GM12878 (cell line): Measurements from ENCODE around the gene FCHSD2. TPM values are rescaled to one million over a fixed set of nuclear protein-coding genes. Genes with fewer than 3 reads are reported as not detected.

ENCODE experiments used
- ATAC-seq: fragments of 200-7000 bp; cut with Tn5 transposase; 3 replicates; pipeline ENCODE4 v1.9.1; 2020; ENCODE audit warnings: mild to moderate bottlenecking, moderate library complexity
- BruUV-seq: library from RNA; stranded (reverse); fragments of 400-500 nt; replicated peaks from 2 replicates; lab custom pipeline; 2021; lab: Mats Ljungman, UMichigan
- CTCF ChIA-PET: fragments of 300-600 bp; sonication (Branson Sonifier 250); formaldehyde crosslinking; extraction: SDS; loops from one replicate; lab custom pipeline; 2021; ENCODE audit warnings: inconsistent platforms; lab: Yijun Ruan, JAX
- POLR2A ChIA-PET: fragments of 350-600 bp; formaldehyde crosslinking; extraction: SDS; loops from one replicate; lab custom pipeline; 2021; ENCODE audit warnings: inconsistent platforms; lab: Charles Lee
- RAD21 ChIA-PET: fragments of 300-600 bp; sonication (Branson Sonifier 250); formaldehyde crosslinking; loops from one replicate; lab custom pipeline; 2023; ENCODE audit warnings: antibody characterized with exemption; ENCODE audit not compliant: unreplicated experiment; lab: Charles Lee
- SMC1A ChIA-PET: fragments of 300-600 bp; sonication (Branson Sonifier 250); formaldehyde crosslinking; loops from one replicate; lab custom pipeline; 2023; ENCODE audit not compliant: unreplicated experiment, uncharacterized antibody; lab: Charles Lee
- DNase-seq: peaks from one replicate; pipeline ENCODE4 v3.0.0-alpha.2; 2011; ENCODE audit warnings: low read depth, low spot score
- FAIRE-seq: peaks from 3 replicates; lab custom pipeline; 2011; peaks lifted over from hg19 to GRCh38; lab: Jason Lieb, UNC
- H2AFZ ChIP-seq: 2 replicates; pipeline ENCODE4 v1.6.0; 2011; ENCODE audit warnings: low read depth, low read length, control low read depth; ENCODE audit not compliant: control insufficient read depth
- H3K27ac ChIP-seq: 2 replicates; pipeline ENCODE4 v1.5.1; 2011; ENCODE audit warnings: control low read depth; ENCODE audit not compliant: control insufficient read depth, insufficient read depth
- H3K27me3 ChIP-seq, 2 experiments: replicated peaks in 1 of 2; 2 replicates each; pipeline versions ENCODE4 v1.6.0 to v1.6.1; 2011; ENCODE audit warnings: low read length in 1 of 2; ENCODE audit not compliant: control insufficient read depth in 2 of 2, insufficient read depth in 2 of 2
- H3K36me3 ChIP-seq, 2 experiments: 2 replicates each; pipeline ENCODE4 v1.5.1; 2011; ENCODE audit warnings: low read length in 1 of 2; ENCODE audit not compliant: control insufficient read depth in 2 of 2, insufficient read depth in 2 of 2
- H3K4me1 ChIP-seq: 2 replicates; pipeline ENCODE4 v1.6.1; 2011; ENCODE audit warnings: mild to moderate bottlenecking, low read length, moderate library complexity, mixed read lengths; ENCODE audit not compliant: control insufficient read depth, insufficient read depth
- H3K4me2 ChIP-seq: 2 replicates; pipeline ENCODE4 v1.6.0; 2011; ENCODE audit warnings: control low read depth; ENCODE audit not compliant: control insufficient read depth, insufficient read depth
- H3K4me3 ChIP-seq: fragments of 200-600 bp; sonication (generic); 2 replicates; pipeline ENCODE4 v1.5.1; 2016
- H3K79me2 ChIP-seq: 2 replicates; pipeline ENCODE4 v1.6.0; 2011; ENCODE audit warnings: low read length; ENCODE audit not compliant: control insufficient read depth, insufficient read depth
- H3K9ac ChIP-seq: 2 replicates; pipeline ENCODE4 v1.8.0; 2011; ENCODE audit warnings: low read length, control low read depth, mixed read lengths; ENCODE audit not compliant: control insufficient read depth, insufficient read depth
- H3K9me3 ChIP-seq: replicated peaks from 3 replicates; pipeline ENCODE4 v1.5.1; 2011; ENCODE audit warnings: mild to moderate bottlenecking, low read length; ENCODE audit not compliant: control insufficient read depth, insufficient read depth
- H4K20me1 ChIP-seq: 2 replicates; pipeline ENCODE4 v1.6.0; 2011; ENCODE audit not compliant: control insufficient read depth, insufficient read depth
- ASH2L ChIP-seq: fragments of 300-600, 200-600 bp; sonication (generic); IDR thresholded peaks from 2 replicates; pipeline ENCODE4 v1.6.1; 2017; ENCODE audit warnings: low read depth, mild to moderate bottlenecking, borderline replicate concordance
- ETV6 ChIP-seq, 2 experiments: fragments of 450-650 bp in 1 of 2; IDR thresholded peaks in 1 of 2; conservative IDR thresholded peaks in 1 of 2; 2 replicates each; pipeline ENCODE4 v1.6.1; 2014; ENCODE audit warnings: antibody characterized with exemption in 1 of 2, borderline replicate concordance in 1 of 2, low read depth in 1 of 2, mild to moderate bottlenecking in 1 of 2, moderate library complexity in 1 of 2
- MTA3 ChIP-seq: IDR thresholded peaks from 2 replicates; pipeline ENCODE4 v1.6.1; 2012; ENCODE audit warnings: low read length, inconsistent platforms, borderline replicate concordance
- NR2C1 ChIP-seq: fragments of 450-650 bp; IDR thresholded peaks from 2 replicates; pipeline ENCODE4 v1.6.1; 2017; ENCODE audit warnings: antibody characterized with exemption, mild to moderate bottlenecking, moderate library complexity
- POLR2AphosphoS2 ChIP-seq: IDR thresholded peaks from 2 replicates; pipeline ENCODE4 v1.6.1; 2011; ENCODE audit warnings: low read depth, mild to moderate bottlenecking, low read length, improper control_type of control experiment, moderate library complexity
- ZNF207 ChIP-seq: fragments of 450-650 bp; IDR thresholded peaks from 2 replicates; pipeline ENCODE4 v1.6.1; 2014; ENCODE audit warnings: antibody characterized with exemption, mild to moderate bottlenecking, borderline replicate concordance
- WGBS: methylation state at CpG from one replicate; pipeline ENCODE4 v1.1.6; 2016; ENCODE audit warnings: low lambda C conversion rate; ENCODE audit not compliant: insufficient replicate concordance, insufficient coverage; ENCODE audit errors: missing lambda C conversion rate; 5-methylcytosine and 5-hydroxymethylcytosine counted together
- in situ Hi-C: fragments of 300-500 bp; cut with MboI; formaldehyde crosslinking; loops from 9 replicates; pipeline ENCODE4 v1.14.3; 2018; ENCODE audit warnings: mixed read lengths
- intact Hi-C: fragments of 100-400 bp; cut with micrococcal nuclease; formaldehyde crosslinking; loops from one replicate; pipeline ENCODE4 v1.14.2; 2022; ENCODE audit not compliant: unreplicated experiment
- polyA plus RNA-seq, 11 experiments: library from polyadenylated mRNA; depleted of rRNA in 4 of 11; unstranded in 6 of 11; stranded (reverse) in 5 of 11; fragments of >200 nt; fragmentation: Nextera tagmentation in 4 of 11; fragmentation: Illumina TruSeq in 1 of 11; extraction: Ambion mirVana in 4 of 11; extraction: Trizol in 1 of 11; gene quantifications; 1 replicate in 1 of 11; 2 replicates in 10 of 11; pipeline versions ENCODE4 v1.2.1 to v1.2.3, GENCODE V29; 2011 to 2016; ENCODE audit warnings: inconsistent platforms in 2 of 11, missing spikeins in 2 of 11, low read depth in 1 of 11
- total RNA-seq, 4 experiments: library from RNA; depleted of rRNA in 3 of 4; stranded (reverse); fragments of >200 nt in 3 of 4; fragmentation: Illumina TruSeq in 1 of 4; extraction: Trizol in 1 of 4; gene quantifications; 2 replicates each; pipeline versions ENCODE4 v1.2.1 to v1.2.3, GENCODE V29; 2013 to 2021
- TF ChIP-seq, protein P1 (sequence below): IDR thresholded peaks from 2 replicates; pipeline ENCODE4 v1.6.1; 2012; ENCODE audit warnings: low read depth, low read length, improper control_type of control experiment

Gene FCHSD2
- total and polyA plus RNA-seq, 10 of the 15 experiments (the other 5 are each of a cell fraction or from before 2014, with no cell fraction given), result 13.2 to 89.8 (median 47.8) TPM

DNA sequence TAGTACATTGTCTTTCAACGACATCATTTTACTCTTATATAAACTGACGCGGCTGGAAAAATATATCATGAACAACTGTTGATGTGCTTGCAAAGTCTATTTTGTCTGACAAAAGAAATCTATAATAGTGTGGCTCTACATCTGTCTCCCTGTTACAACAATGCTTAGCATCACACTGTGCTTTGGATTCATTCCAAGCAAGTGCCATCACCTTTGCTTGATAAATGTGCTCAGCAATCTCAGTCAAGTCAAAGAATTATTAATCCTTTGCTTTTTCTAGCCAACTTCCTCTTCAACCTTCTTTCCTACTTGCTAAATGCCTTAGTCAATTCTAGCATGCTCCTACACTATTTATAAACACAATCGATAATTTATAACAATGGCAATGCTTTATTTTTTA is 140.5 kb downstream of the FCHSD2 start:
- intact Hi-C loops, result no loop called here
- TF ChIP-seq ETV6 (conservative IDR thresholded peaks at IDR 0.05 in 1 of 2, IDR thresholded peaks at IDR 0.05 in 1 of 2; ENCODE audit: borderline replicate concordance in 1 of 2, low read depth in 1 of 2), result no peak
- peak; percentile 28; the same call in 1 of the 2 replicates for TF ChIP-seq MTA3
- no peak for FAIRE-seq
- ATAC-seq, result no peak
- POLR2A ChIA-PET, result no interaction called here
- Histone ChIP-seq H4K20me1 (no peaks in the 10 kb centered on the region), H3K27ac (peak overlapping the region; percentile 68; the same call in 1 of the 2 replicates), H3K27me3 (no peaks in the 10 kb centered on the region), H3K9ac (no peak overlapping the region), H3K4me1 (peaks cover 15% of the 10 kb centered on the region), H2AFZ (no peak overlapping the region), H3K79me2 (peaks cover 32% of the 10 kb centered on the region), H3K4me2 (no peak overlapping the region), H3K9me3 (peaks cover 5% of the 10 kb centered on the region; the same call in 2 of the 3 replicates), H3K36me3 (peaks cover 0 to 4% of the 10 kb centered on the region in 2 experiments; a peak in 3 of 4 replicates), H3K4me3 (no peak overlapping the region)
- SMC1A ChIA-PET, result interaction anchor here (0.7 to 1.6 kb wide), 4 partner anchors 11 to 180 kb away, joined by 3 to 7 read pairs (median 4); no protein-coding TSS in a partner anchor
- RAD21 ChIA-PET, result interaction anchor here (1.6 kb wide), 1 partner anchor 14 kb away, joined by 5 read pairs; no protein-coding TSS in a partner anchor
- in situ Hi-C loops, result no loop called here
- no peak for DNase-seq
- no TSS peak for BruUV-seq
- WGBS, result 75% methylated on average over 4 of the region's 4 CpGs
- CTCF ChIA-PET, result no interaction called here

DNA sequence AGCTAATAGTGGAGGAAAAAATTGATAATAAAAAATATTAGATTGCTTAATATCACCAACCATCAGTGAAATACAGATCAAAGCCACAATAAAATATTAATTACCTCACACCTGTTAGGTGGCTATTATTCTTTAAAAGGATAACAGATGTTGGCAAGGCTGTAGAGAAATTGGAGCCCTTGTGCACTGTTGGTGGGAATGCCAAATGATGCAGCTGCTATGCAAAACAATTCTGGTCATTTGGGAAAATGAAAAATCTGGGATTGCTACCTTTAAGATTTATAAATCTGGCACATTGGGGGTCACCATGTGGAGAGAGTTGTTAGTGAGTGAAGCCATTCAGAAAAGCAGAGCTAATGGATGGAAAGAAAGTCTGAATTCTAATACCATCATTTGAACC is 143.4 kb downstream of the FCHSD2 start:
- no peak for TF ChIP-seq POLR2AphosphoS2
- TF ChIP-seq, protein P1, sequence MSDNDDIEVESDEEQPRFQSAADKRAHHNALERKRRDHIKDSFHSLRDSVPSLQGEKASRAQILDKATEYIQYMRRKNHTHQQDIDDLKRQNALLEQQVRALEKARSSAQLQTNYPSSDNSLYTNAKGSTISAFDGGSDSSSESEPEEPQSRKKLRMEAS, result no peak
- no peak for TF ChIP-seq ZNF207
- no peak for TF ChIP-seq ASH2L
- TF ChIP-seq NR2C1, result no peak
- peaks cover 13% of the 10 kb centered on the region for H3K4me1 ChIP-seq

More for the DNA sequence above, 143.4 kb downstream of the FCHSD2 start:
- Histone ChIP-seq H3K27me3 (no peaks in the 10 kb centered on the region), H3K36me3 (peaks cover 5 to 13% of the 10 kb centered on the region in 2 experiments), H3K27ac (no peak overlapping the region), H3K4me2 (no peak overlapping the region), H4K20me1 (no peaks in the 10 kb centered on the region), H3K9me3 (peaks cover 5% of the 10 kb centered on the region), H3K79me2 (peaks cover 35% of the 10 kb centered on the region), H2AFZ (no peak overlapping the region), H3K9ac (no peak overlapping the region), H3K4me3 (no peak overlapping the region)
- ChIA-PET POLR2A (interaction anchor here (0.7 to 0.9 kb wide), 2 partner anchors 95 to 467 kb away, joined by 3 read pairs; no protein-coding TSS in a partner anchor), SMC1A (interaction anchor here (0.7 to 1.0 kb wide), 3 partner anchors 15 to 23 kb away, joined by 3 to 4 read pairs (median 3); no protein-coding TSS in a partner anchor), CTCF (interaction anchor here (0.5 to 1.1 kb wide), 5 partner anchors 9 to 114 kb away, joined by 3 read pairs; no protein-coding TSS in a partner anchor), RAD21 (interaction anchor here (0.8 kb wide), 1 partner anchor 50 kb away, joined by 3 read pairs; no protein-coding TSS in a partner anchor)
- BruUV-seq, result no TSS peak
- ATAC-seq, result no peak
- no peak for FAIRE-seq
- in situ Hi-C loops, result no loop called here
- no peak for DNase-seq
- intact Hi-C loops, result no loop called here
